Measurements from ENCODE around the gene BRME1.

DNA sequence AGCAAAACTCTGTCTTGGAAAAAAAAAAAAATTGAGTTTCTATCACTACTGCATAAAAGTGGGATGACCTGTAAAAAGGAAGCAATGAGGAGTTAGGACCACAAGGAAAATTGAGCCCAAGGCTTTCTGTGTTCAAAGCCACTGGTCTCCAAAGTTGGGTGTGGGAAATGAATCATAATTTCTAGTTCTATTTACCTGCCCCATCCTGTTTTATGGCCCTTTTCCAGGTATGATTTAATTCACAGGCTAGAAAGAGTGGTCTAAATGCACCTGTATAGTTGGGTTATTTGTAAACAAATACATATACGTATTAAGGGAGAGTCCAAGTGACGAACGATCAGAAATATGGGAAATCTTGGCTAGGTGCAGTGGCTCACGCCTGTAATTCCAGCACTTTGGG lies 40.5 kb upstream of the BRME1 start:
- TF ChIP-seq, protein P1, sequence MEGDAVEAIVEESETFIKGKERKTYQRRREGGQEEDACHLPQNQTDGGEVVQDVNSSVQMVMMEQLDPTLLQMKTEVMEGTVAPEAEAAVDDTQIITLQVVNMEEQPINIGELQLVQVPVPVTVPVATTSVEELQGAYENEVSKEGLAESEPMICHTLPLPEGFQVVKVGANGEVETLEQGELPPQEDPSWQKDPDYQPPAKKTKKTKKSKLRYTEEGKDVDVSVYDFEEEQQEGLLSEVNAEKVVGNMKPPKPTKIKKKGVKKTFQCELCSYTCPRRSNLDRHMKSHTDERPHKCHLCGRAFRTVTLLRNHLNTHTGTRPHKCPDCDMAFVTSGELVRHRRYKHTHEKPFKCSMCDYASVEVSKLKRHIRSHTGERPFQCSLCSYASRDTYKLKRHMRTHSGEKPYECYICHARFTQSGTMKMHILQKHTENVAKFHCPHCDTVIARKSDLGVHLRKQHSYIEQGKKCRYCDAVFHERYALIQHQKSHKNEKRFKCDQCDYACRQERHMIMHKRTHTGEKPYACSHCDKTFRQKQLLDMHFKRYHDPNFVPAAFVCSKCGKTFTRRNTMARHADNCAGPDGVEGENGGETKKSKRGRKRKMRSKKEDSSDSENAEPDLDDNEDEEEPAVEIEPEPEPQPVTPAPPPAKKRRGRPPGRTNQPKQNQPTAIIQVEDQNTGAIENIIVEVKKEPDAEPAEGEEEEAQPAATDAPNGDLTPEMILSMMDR (IDR thresholded peaks at IDR 0.05; ENCODE audit: borderline replicate concordance, extremely low read depth, low read length, poor library complexity, severe bottlenecking): no peak
- no peak for TF ChIP-seq EZH2 (IDR thresholded peaks at IDR 0.05; ENCODE audit: borderline replicate concordance, low read depth, low read length, severe bottlenecking)
